Lower leg skin (tissue), 4 donors: ENCODE measurements around the gene GPR26. TPM values are rescaled to one million over a fixed set of nuclear protein-coding genes. Genes with fewer than 3 reads are reported as not detected.

Experiments
- DNase-seq, 2 donors: peaks; one replicate each; pipeline ENCODE4 v3.0.0-alpha.2; 2019; ENCODE audit warnings: low spot score in 2 of 2
- H3K4me3 ChIP-seq: fragments of 200-600 bp; sonication (generic); 2 replicates; pipeline ENCODE4 v1.5.1; 2017; ENCODE audit warnings: mild to moderate bottlenecking, low read depth; ENCODE audit not compliant: poor library complexity, severe bottlenecking
- POLR2A ChIP-seq, 2 donors: fragments of 450-650 bp; IDR thresholded peaks; one replicate each; pipeline ENCODE4 v1.6.1; 2016 to 2017; ENCODE audit warnings: antibody characterized with exemption in 2 of 2, mild to moderate bottlenecking in 1 of 2, moderate library complexity in 1 of 2
- WGBS, 2 donors: methylation state at CpG; one replicate each; pipeline ENCODE4 v1.1.5; 2018; 5-methylcytosine and 5-hydroxymethylcytosine counted together
- intact Hi-C: fragments of 100-400 bp; cut with DNase I; formaldehyde crosslinking; loops from one replicate; pipeline ENCODE4 v1.15.0; 2023; ENCODE audit warnings: low total_unique reads
- total RNA-seq, 4 donors: library from RNA; depleted of rRNA; stranded (reverse); fragments of >200 nt; gene quantifications; one replicate each; pipeline ENCODE4 v1.1.0, GENCODE V29; 2016
- TF ChIP-seq, protein P1 (sequence below), 3 donors: fragments of 450-650 bp; IDR thresholded peaks; one replicate each; pipeline ENCODE4 v1.5.1; 2016; ENCODE audit warnings: antibody characterized with exemption in 3 of 3, mild to moderate bottlenecking in 3 of 3, moderate library complexity in 2 of 3

Gene GPR26
- total RNA-seq, 4 donors from 2014 or later, result not detected

DNA sequence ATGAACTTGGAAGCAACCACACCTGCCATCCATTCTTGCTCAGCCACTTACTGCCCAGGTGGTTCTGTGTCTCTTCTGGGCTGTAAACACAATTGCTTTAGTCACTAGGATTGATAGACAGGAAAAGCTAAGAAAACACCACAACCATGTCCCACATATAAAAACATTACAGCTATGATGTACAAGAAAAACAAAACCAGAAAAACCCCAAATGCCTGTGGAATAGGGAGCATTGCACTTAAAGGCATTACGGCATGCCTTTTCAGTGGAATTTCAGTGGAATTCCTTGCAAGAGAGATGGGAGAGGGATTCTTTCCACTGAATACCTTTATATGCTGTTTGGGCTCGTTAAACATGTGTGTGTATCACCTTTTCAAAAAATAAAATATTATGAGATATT, 44.2 kb upstream of the GPR26 start:
- intact Hi-C loops, result no loop called here
- WGBS, 2 donors, result 47 to 65% methylated on average over 2 of the region's 2 CpGs
- no peak for DNase-seq
- no peak overlapping the region for H3K4me3 ChIP-seq
- TF ChIP-seq, protein P1, sequence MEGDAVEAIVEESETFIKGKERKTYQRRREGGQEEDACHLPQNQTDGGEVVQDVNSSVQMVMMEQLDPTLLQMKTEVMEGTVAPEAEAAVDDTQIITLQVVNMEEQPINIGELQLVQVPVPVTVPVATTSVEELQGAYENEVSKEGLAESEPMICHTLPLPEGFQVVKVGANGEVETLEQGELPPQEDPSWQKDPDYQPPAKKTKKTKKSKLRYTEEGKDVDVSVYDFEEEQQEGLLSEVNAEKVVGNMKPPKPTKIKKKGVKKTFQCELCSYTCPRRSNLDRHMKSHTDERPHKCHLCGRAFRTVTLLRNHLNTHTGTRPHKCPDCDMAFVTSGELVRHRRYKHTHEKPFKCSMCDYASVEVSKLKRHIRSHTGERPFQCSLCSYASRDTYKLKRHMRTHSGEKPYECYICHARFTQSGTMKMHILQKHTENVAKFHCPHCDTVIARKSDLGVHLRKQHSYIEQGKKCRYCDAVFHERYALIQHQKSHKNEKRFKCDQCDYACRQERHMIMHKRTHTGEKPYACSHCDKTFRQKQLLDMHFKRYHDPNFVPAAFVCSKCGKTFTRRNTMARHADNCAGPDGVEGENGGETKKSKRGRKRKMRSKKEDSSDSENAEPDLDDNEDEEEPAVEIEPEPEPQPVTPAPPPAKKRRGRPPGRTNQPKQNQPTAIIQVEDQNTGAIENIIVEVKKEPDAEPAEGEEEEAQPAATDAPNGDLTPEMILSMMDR (IDR thresholded peaks at IDR 0.05), result no peak
- no peak for TF ChIP-seq POLR2A (IDR thresholded peaks at IDR 0.05)

DNA sequence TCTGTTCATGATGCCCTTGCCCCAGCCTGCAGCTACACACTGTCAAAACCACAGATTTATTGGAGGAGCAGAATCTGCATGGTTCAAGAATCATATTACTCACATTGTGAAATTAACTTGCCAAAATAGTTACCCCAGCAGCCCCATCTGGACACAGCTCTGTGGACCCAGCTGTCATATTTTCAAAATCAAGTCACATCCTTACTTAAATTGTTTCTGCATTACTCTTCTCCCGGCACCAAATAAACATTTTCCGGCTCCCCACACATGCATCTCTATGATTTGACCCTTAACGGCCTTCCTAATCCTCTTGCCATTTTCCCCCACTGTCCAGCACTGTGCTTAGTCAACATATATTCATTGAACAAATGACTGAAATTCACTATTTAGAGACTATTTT, 43.8 kb upstream of the GPR26 start:
- TF ChIP-seq, protein P1 (IDR thresholded peaks at IDR 0.05), result no peak
- no peak for TF ChIP-seq POLR2A (IDR thresholded peaks at IDR 0.05)
- 65 to 66% methylated on average over 2 of the region's 3 CpGs for WGBS, 2 donors

DNA sequence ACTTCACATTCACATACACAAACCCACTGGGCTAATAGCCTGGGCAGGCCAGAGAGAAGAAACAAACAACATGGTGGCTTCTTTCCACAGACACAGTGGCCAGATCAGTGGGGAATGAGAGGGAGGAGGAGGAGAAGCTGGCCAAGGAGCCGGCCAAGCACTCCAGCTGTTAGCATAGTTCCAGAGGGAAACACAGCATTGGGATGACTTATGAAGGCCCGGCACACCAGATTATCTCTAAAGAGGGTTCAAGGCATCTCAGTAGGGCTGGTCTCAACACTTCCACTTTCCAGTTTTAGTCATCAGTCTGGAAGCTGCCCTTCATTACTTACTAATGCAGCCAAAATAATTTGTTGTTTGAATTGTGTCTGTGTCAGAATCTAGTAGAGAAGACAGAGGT, 42.1 kb upstream of the GPR26 start:
- H3K4me3 ChIP-seq, result no peak overlapping the region
- no peak for DNase-seq
- intact Hi-C loops, result no loop called here
- 54 to 70% methylated on average over 2 of the region's 2 CpGs for WGBS, 2 donors
- TF ChIP-seq, protein P1 (IDR thresholded peaks at IDR 0.05), result no peak
- TF ChIP-seq POLR2A (IDR thresholded peaks at IDR 0.05), result no peak

More for the DNA sequence above, 43.8 kb upstream of the GPR26 start:
- no peak for DNase-seq
- H3K4me3 ChIP-seq, result no peak overlapping the region
- intact Hi-C loops, result no loop called here

DNA sequence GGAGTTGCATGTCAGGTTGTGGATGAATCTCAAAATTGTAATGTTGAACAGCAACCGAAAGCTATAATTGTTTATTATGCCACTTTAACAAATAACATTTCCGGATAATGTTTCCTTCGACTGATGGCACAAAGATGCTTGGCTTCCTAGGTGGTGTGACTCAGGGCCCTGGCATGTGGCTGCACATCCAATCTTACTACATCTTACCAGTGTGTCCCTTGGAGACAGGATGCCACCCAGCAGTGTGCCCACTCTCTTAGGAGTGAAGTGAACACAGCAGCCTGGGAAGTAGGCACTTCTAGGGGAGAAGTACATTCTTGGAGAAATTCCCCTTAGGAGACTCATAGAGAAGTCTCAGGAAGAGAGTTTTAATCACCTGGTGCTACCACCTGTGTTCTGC, 33.0 kb upstream of the GPR26 start:
- 65 to 79% methylated on average over 3 of the region's 3 CpGs for WGBS, 2 donors
- intact Hi-C loops, result no loop called here
- no peak for TF ChIP-seq POLR2A (IDR thresholded peaks at IDR 0.05)
- TF ChIP-seq, protein P1 (IDR thresholded peaks at IDR 0.05), result no peak
- H3K4me3 ChIP-seq, result no peak overlapping the region
- peak in 1 of 2 donors; percentile 70 for DNase-seq

DNA sequence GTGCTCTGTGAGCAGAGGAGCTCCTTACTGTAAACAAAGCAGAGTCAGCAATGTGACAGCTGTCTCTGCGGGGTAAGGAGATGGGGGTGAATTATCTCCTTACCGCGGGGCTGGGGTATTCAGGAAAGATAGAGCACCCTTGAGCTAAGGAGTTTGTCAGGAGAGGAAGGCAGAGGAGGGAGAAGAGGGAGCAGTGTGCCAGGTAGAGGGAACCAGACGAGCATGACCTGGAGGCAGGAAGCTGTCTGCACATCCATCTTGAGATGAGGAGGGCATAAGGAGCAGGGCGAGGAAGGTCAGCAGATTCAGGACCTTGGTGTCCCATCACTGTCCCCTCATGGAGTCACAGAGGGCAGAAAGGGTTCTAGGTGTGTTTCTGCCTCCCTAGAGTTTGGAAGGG, 32.5 kb upstream of the GPR26 start:
- no peak for TF ChIP-seq POLR2A (IDR thresholded peaks at IDR 0.05)
- TF ChIP-seq, protein P1 (IDR thresholded peaks at IDR 0.05), result no peak
- intact Hi-C loops, result no loop called here
- DNase-seq, result peak in 1 of 2 donors; percentile 3
- no peak overlapping the region for H3K4me3 ChIP-seq
- 61 to 73% methylated on average over 5 of the region's 5 CpGs for WGBS, 2 donors

DNA sequence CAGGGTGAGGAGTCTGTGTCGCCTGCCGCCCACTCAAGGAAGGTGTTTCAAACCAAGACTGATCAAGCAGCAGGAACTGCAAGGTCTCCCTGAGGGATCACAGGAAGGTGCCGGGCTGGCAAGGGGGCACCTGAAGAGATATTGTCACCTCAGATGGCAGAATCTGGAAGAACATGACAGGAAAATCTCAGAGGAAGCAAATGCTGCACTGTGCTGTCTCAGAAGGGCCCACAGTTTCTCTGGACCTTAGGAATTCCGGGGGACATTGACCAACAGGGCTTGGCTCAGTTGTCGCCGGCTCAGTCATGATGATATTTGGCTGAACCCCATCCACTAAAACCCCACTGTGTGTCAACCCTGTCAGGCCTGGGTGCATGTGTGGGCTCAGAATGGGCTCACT, 31.9 kb upstream of the GPR26 start:
- intact Hi-C loops, result no loop called here
- DNase-seq, result peak in 1 of 2 donors; percentile 50
- TF ChIP-seq POLR2A (IDR thresholded peaks at IDR 0.05), result no peak
- TF ChIP-seq, protein P1 (IDR thresholded peaks at IDR 0.05), result no peak
- H3K4me3 ChIP-seq, result no peak overlapping the region
- 87 to 90% methylated on average over 6 of the region's 6 CpGs for WGBS, 2 donors
